Fibroblast of mammary gland (primary cell): Measurements from ENCODE around the gene IMPDH1.

Source experiments
- DNase-seq: peaks from one replicate; pipeline ENCODE4 v3.0.0-alpha.2; 2010; ENCODE audit warnings: low read depth
- H3K4me3 ChIP-seq: 2 replicates; pipeline ENCODE4 v1.5.1; 2011; ENCODE audit warnings: low read depth, mild to moderate bottlenecking, low read length, moderate library complexity; ENCODE audit not compliant: control insufficient read depth
- CTCF ChIP-seq: conservative IDR thresholded peaks from 2 replicates; pipeline ENCODE4 v1.5.1; 2011; ENCODE audit warnings: low read depth, low read length, inconsistent platforms; ENCODE audit not compliant: control insufficient read depth, insufficient read depth

IMPDH1 gene

GRCh38 chr7:128357217-128357613, 52.6 kb downstream of the IMPDH1 start:
- no peak overlapping the region for H3K4me3 ChIP-seq
- TF ChIP-seq CTCF: no peak
- no peak for DNase-seq

- no peak for DNase-seq
- H3K4me3 ChIP-seq: no peak overlapping the region
- TF ChIP-seq CTCF: no peak
These were observed 53.1 kb downstream of the IMPDH1 start for GRCh38 chr7:128356546-128357216.

- DNase-seq: no peak
- TF ChIP-seq CTCF: no peak
- no peak overlapping the region for H3K4me3 ChIP-seq
These were observed 56.2 kb downstream of the IMPDH1 start for GRCh38 chr7:128353610-128354009.

- no peak for TF ChIP-seq CTCF
- no peak for DNase-seq
- H3K4me3 ChIP-seq: no peak overlapping the region
These were observed 56.6 kb downstream of the IMPDH1 start for GRCh38 chr7:128353189-128353588.

GRCh38 chr7:128352636-128353035, 57.1 kb downstream of the IMPDH1 start:
- no peak overlapping the region for H3K4me3 ChIP-seq
- no peak for DNase-seq
- TF ChIP-seq CTCF: no peak

- no peak for TF ChIP-seq CTCF
- DNase-seq: peak; percentile 19
- H3K4me3 ChIP-seq: no peak overlapping the region
These were observed 57.6 kb downstream of the IMPDH1 start for GRCh38 chr7:128352153-128352537.

- DNase-seq: no peak
- H3K4me3 ChIP-seq: no peak overlapping the region
These were observed 58.3 kb downstream of the IMPDH1 start for GRCh38 chr7:128351296-128352152.

More at GRCh38 chr7:128351296-128352152, 58.3 kb downstream of the IMPDH1 start:
- no peak for TF ChIP-seq CTCF
